Stimulated activated CD4-positive, alpha-beta T cell treated with anti-CD3 and anti-CD28 coated beads, TNF-alpha, amount 100 ng/mL, for 1 hour (primary cell): ENCODE results near the gene MYH6.

Experiments
- DNase-seq, 3 donors: peaks; one replicate each; pipeline ENCODE4 v3.0.0-alpha.2; 2020; ENCODE audit warnings: low read depth in 3 of 3, low spot score in 1 of 3

Gene MYH6

GRCh38 chr14:23339506-23340268, 68.4 kb downstream of the MYH6 start:
- DNase-seq: no peak

- DNase-seq: no peak
These were observed 72.5 kb downstream of the MYH6 start for GRCh38 chr14:23335623-23336022.
